ENCODE data around the gene LUC7L2. TPM values are rescaled to one million over a fixed set of nuclear protein-coding genes. Genes with fewer than 3 reads are reported as not detected.
"Not testable (repeated sequence)": the region's sequence is repeated elsewhere in the genome, so short reads cannot be mapped to it uniquely, and the experiment has no call there.

Gene LUC7L2
- total RNA-seq, 2 donors from 2014 or later: 115 to 176 TPM

- H3K27me3 Mint-ChIP-seq: no peaks in the 10 kb centered on the region
- no peaks in the 10 kb centered on the region for H3K9me3 Mint-ChIP-seq
- peak in 1 of 2 donors; percentile 11 for ATAC-seq
- peaks cover 5% of the 10 kb centered on the region for H3K36me3 Mint-ChIP-seq
- no peak overlapping the region for H3K4me3 Mint-ChIP-seq
- no peak overlapping the region for H3K27ac Mint-ChIP-seq
- peaks cover 4 to 6% of the 10 kb centered on the region in 2 donors for H3K4me1 Mint-ChIP-seq (ENCODE audit: low read depth in 2 of 2)
- no peak for DNase-seq (ENCODE audit: low spot score)
These were observed 66.7 kb downstream of the LUC7L2 start for GRCh38 chr7:139426258-139427028.

- H3K27ac Mint-ChIP-seq: no peak overlapping the region
- no peaks in the 10 kb centered on the region for H3K27me3 Mint-ChIP-seq
- H3K4me1 Mint-ChIP-seq (ENCODE audit: low read depth in 2 of 2): peaks cover 4 to 6% of the 10 kb centered on the region in 2 donors
- H3K36me3 Mint-ChIP-seq: peaks cover 2% of the 10 kb centered on the region
- no peak for DNase-seq (ENCODE audit: low spot score)
- no peaks in the 10 kb centered on the region for H3K9me3 Mint-ChIP-seq
- no peak overlapping the region for H3K4me3 Mint-ChIP-seq
- ATAC-seq: peak; percentile 32 to 43
These were observed 67.3 kb downstream of the LUC7L2 start for GRCh38 chr7:139427029-139427420.

- H3K27ac Mint-ChIP-seq: no peak overlapping the region
- no peaks in the 10 kb centered on the region for H3K9me3 Mint-ChIP-seq
- H3K36me3 Mint-ChIP-seq: no peaks in the 10 kb centered on the region
- no peak for DNase-seq (ENCODE audit: low spot score)
- H3K4me3 Mint-ChIP-seq: no peak overlapping the region
- H3K4me1 Mint-ChIP-seq (ENCODE audit: low read depth in 2 of 2): peaks cover 4 to 6% of the 10 kb centered on the region in 2 donors
- ATAC-seq: no peak
- no peaks in the 10 kb centered on the region for H3K27me3 Mint-ChIP-seq
These were observed 68.1 kb downstream of the LUC7L2 start for GRCh38 chr7:139427788-139428187.

- H3K9me3 Mint-ChIP-seq; H3K27ac Mint-ChIP-seq; ATAC-seq; H3K36me3 Mint-ChIP-seq; DNase-seq (ENCODE audit: low spot score); H3K27me3 Mint-ChIP-seq; H3K4me1 Mint-ChIP-seq (ENCODE audit: low read depth in 2 of 2); H3K4me3 Mint-ChIP-seq: not testable (repeated sequence)
These were observed 70.0 kb downstream of the LUC7L2 start for GRCh38 chr7:139429735-139430134.

GRCh38 chr7:139430443-139430842 lies 70.7 kb downstream of the LUC7L2 start:
- no peak overlapping the region for H3K27ac Mint-ChIP-seq
- DNase-seq (ENCODE audit: low spot score): no peak
- no peaks in the 10 kb centered on the region for H3K9me3 Mint-ChIP-seq

GRCh38 chr7:139431010-139431409 lies 71.3 kb downstream of the LUC7L2 start:
- Mint-ChIP-seq H3K9me3 (no peaks in the 10 kb centered on the region), H3K27me3 (no peaks in the 10 kb centered on the region), H3K4me3 (no peak overlapping the region), H3K36me3 (no peaks in the 10 kb centered on the region), H3K4me1 (ENCODE audit: low read depth in 2 of 2) (peaks cover 9 to 12% of the 10 kb centered on the region in 2 donors), H3K27ac (no peak overlapping the region)
- DNase-seq (ENCODE audit: low spot score) (no peak), ATAC-seq (no peak)

More at GRCh38 chr7:139430443-139430842, 70.7 kb downstream of the LUC7L2 start:
- no peak for ATAC-seq
- Mint-ChIP-seq H3K36me3 (no peaks in the 10 kb centered on the region), H3K27me3 (no peaks in the 10 kb centered on the region), H3K4me3 (no peak overlapping the region), H3K4me1 (ENCODE audit: low read depth in 2 of 2) (peaks cover 9 to 10% of the 10 kb centered on the region in 2 donors)

- H3K27me3 Mint-ChIP-seq: no peaks in the 10 kb centered on the region
- H3K4me1 Mint-ChIP-seq (ENCODE audit: low read depth in 2 of 2): peaks cover 9 to 12% of the 10 kb centered on the region in 2 donors
- no peak for DNase-seq (ENCODE audit: low spot score)
- no peak overlapping the region for H3K4me3 Mint-ChIP-seq
- no peak overlapping the region for H3K27ac Mint-ChIP-seq
- no peak for ATAC-seq
- H3K36me3 Mint-ChIP-seq: no peaks in the 10 kb centered on the region
- H3K9me3 Mint-ChIP-seq: no peaks in the 10 kb centered on the region
These were observed 71.8 kb downstream of the LUC7L2 start for GRCh38 chr7:139431459-139431858.

- Mint-ChIP-seq H3K27me3 (no peaks in the 10 kb centered on the region), H3K4me1 (ENCODE audit: low read depth in 2 of 2) (peaks cover 5 to 6% of the 10 kb centered on the region in 2 donors), H3K9me3 (no peaks in the 10 kb centered on the region), H3K4me3 (no peak overlapping the region), H3K27ac (no peak overlapping the region), H3K36me3 (no peaks in the 10 kb centered on the region)
- DNase-seq (ENCODE audit: low spot score): no peak
- peak in 1 of 2 donors; percentile 31 for ATAC-seq
These were observed 77.1 kb downstream of the LUC7L2 start for GRCh38 chr7:139436806-139437205.

- DNase-seq (ENCODE audit: low spot score) (no peak), ATAC-seq (peak in 1 of 2 donors; percentile 29)
- no peak overlapping the region for H3K27ac Mint-ChIP-seq
- H3K4me3 Mint-ChIP-seq: no peak overlapping the region
- H3K27me3 Mint-ChIP-seq: no peaks in the 10 kb centered on the region
- H3K4me1 Mint-ChIP-seq (ENCODE audit: low read depth in 2 of 2): peaks cover 2 to 3% of the 10 kb centered on the region in 2 donors
- no peaks in the 10 kb centered on the region for H3K9me3 Mint-ChIP-seq
- no peaks in the 10 kb centered on the region for H3K36me3 Mint-ChIP-seq
These were observed 79.7 kb downstream of the LUC7L2 start for GRCh38 chr7:139439375-139439774.

GRCh38 chr7:139441961-139442360 lies 82.3 kb downstream of the LUC7L2 start:
- no peak for ATAC-seq
- H3K36me3 Mint-ChIP-seq: no peaks in the 10 kb centered on the region
- no peak overlapping the region for H3K27ac Mint-ChIP-seq
- no peak for DNase-seq (ENCODE audit: low spot score)
- no peaks in the 10 kb centered on the region for H3K9me3 Mint-ChIP-seq
- H3K4me1 Mint-ChIP-seq (ENCODE audit: low read depth in 2 of 2): no peaks in the 10 kb centered on the region
- H3K27me3 Mint-ChIP-seq: no peaks in the 10 kb centered on the region
- no peak overlapping the region for H3K4me3 Mint-ChIP-seq

- H3K27me3 Mint-ChIP-seq: no peaks in the 10 kb centered on the region
- H3K36me3 Mint-ChIP-seq: no peaks in the 10 kb centered on the region
- no peak overlapping the region for H3K27ac Mint-ChIP-seq
- no peaks in the 10 kb centered on the region for H3K4me1 Mint-ChIP-seq (ENCODE audit: low read depth in 2 of 2)
- no peak for DNase-seq (ENCODE audit: low spot score)
- H3K9me3 Mint-ChIP-seq: no peaks in the 10 kb centered on the region
- ATAC-seq: no peak
- no peak overlapping the region for H3K4me3 Mint-ChIP-seq
These were observed 86.6 kb downstream of the LUC7L2 start for GRCh38 chr7:139446051-139446890.

GRCh38 chr7:139450851-139451250 lies 91.2 kb downstream of the LUC7L2 start:
- ATAC-seq (no peak), DNase-seq (ENCODE audit: low spot score) (no peak)
- Mint-ChIP-seq H3K9me3 (no peaks in the 10 kb centered on the region), H3K4me1 (ENCODE audit: low read depth in 2 of 2) (no peaks in the 10 kb centered on the region), H3K27me3 (no peaks in the 10 kb centered on the region), H3K36me3 (no peaks in the 10 kb centered on the region), H3K4me3 (no peak overlapping the region), H3K27ac (no peak overlapping the region)

- DNase-seq (ENCODE audit: low spot score) (no peak), ATAC-seq (no peak)
- Mint-ChIP-seq H3K36me3 (no peaks in the 10 kb centered on the region), H3K27ac (no peak overlapping the region), H3K4me1 (ENCODE audit: low read depth in 2 of 2) (no peaks in the 10 kb centered on the region), H3K4me3 (no peak overlapping the region), H3K27me3 (no peaks in the 10 kb centered on the region), H3K9me3 (no peaks in the 10 kb centered on the region)
These were observed 91.9 kb downstream of the LUC7L2 start for GRCh38 chr7:139451638-139452037.

Measured in natural killer cell treated with Interleukin-12 subunit alpha and Interleukin-12 subunit beta and Interleukin-15 and Interleukin-18, amount 100 ng/mL, for 72 hours (primary cell).